ENCODE results near the gene E2F2. TPM values are rescaled to one million over a fixed set of nuclear protein-coding genes. Genes with fewer than 3 reads are reported as not detected.

E2F2 gene
- total and polyA plus RNA-seq, 2 of the 4 experiments (the other 2 are of a cell fraction): 0.36 to 0.51 TPM

DNA sequence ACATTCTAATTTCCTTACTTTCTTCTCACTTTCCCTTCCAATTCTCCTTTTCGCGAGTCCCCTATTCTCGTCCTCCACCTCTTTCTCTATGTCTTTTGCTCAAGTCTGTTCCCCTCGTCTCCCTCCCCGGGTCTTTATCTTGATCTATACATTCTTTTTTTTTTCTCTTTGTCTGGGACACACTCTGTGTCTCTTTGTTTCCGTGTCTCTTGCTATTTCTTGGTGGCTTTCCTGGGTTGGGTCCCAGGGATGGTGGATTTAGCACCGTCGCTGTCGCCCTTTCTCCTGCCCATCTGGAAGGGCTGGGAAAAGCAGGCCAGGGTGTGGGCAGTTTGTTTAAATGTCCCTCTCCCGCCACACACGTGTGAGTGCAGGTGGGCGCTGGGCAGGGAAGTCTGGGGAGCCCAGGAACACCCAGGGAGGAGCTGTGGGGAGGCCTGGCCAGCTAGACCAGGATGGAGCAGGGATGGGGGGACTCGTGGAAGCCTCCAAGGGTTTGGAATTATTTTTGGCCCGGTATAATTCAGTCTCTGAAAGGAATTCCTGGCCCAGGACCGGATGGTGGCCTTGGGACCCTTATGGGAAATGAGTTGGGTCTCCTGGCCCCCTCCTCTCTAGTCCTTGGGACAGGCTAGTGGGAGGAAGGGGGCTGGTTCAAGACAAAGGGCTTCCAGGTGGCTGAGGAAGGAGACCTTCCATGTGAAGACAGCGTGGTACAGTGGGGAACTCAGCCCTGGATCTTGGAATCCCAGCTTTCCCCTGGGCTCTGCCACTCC lies 37.8 kb upstream of the E2F2 start:
- H3K4ac ChIP-seq (ENCODE audit: low read depth, low read length): peak overlapping the region; percentile 93
- 25 to 94% methylated on average over 2 of the region's 16 CpGs for WGBS, 2 experiments (ENCODE audit: extremely low coverage in 2 of 2, insufficient read length in 1 of 2)
- no peaks in the 10 kb centered on the region for H3K27me3 ChIP-seq (ENCODE audit: control insufficient read depth, insufficient read depth, low read length)
- BruUV-seq (replicated peaks): no TSS peak
- peak overlapping the region; percentile 82 for H2BK120ac ChIP-seq (ENCODE audit: low read depth, low read length)
- H3K9ac ChIP-seq (ENCODE audit: low read depth, low read length): peak overlapping the region; percentile 86
- peak overlapping the region; percentile 90 for H4K91ac ChIP-seq (ENCODE audit: insufficient read depth, low read depth, low read length)
- H3K56ac ChIP-seq (ENCODE audit: extremely low read depth, insufficient read depth, low read length): peak overlapping the region; percentile 56
- H3K4me3 ChIP-seq (ENCODE audit: insufficient read depth, low read depth, low read length): peak overlapping the region; percentile 47
- peak overlapping the region; percentile 77 for H3K18ac ChIP-seq (ENCODE audit: low read depth, low read length)
- peak overlapping the region; percentile 91 for H2AK5ac ChIP-seq (ENCODE audit: low read depth, low read length)
- peaks cover 20% of the 10 kb centered on the region for H3K4me1 ChIP-seq (ENCODE audit: control insufficient read depth, insufficient read depth, low read length)
- peak overlapping the region; percentile 89 for H2AFZ ChIP-seq (replicated peaks; ENCODE audit: low read length, poor library complexity)
- peak overlapping the region; percentile 23 for H2BK5ac ChIP-seq (ENCODE audit: low read depth, low read length, poor library complexity, severe bottlenecking)
- ChIA-PET CTCF (interaction anchor here (2.0 kb wide), 1 partner anchor 66 kb away, joined by 5 read pairs; no protein-coding TSS in a partner anchor), POLR2A (ENCODE audit: unreplicated experiment) (interaction anchor here (0.5 kb wide), 1 partner anchor 67 kb away, joined by 9 read pairs; no protein-coding TSS in a partner anchor)
- H3K14ac ChIP-seq (replicated peaks; ENCODE audit: low read depth, low read length): peak overlapping the region; percentile 84
- H3K79me1 ChIP-seq (ENCODE audit: low read depth in 1 of 2, low read length in 2 of 2): peaks cover 9 to 20% of the 10 kb centered on the region in 2 experiments; a peak in 3 of 4 replicates
- peak overlapping the region; percentile 93 for H3K4me2 ChIP-seq (ENCODE audit: low read depth, low read length)
- DNase-seq: no peak
- ATAC-seq (ENCODE audit: low read depth): no peak
- peak overlapping the region; percentile 68 for H4K5ac ChIP-seq (ENCODE audit: low read depth, low read length)
- H3K9me3 ChIP-seq (ENCODE audit: control insufficient read depth, insufficient read depth, low read length): no peaks in the 10 kb centered on the region
- H2BK15ac ChIP-seq (ENCODE audit: low read depth, low read length): peak overlapping the region; percentile 93; the same call in 2 of the 3 replicates
- H3K9me1 ChIP-seq (ENCODE audit: insufficient read depth, low read length): peaks cover 7% of the 10 kb centered on the region
- H3K23ac ChIP-seq (ENCODE audit: low read depth, low read length): peak overlapping the region; percentile 26
- H3K36me3 ChIP-seq (ENCODE audit: control insufficient read depth, insufficient read depth, low read length): no peaks in the 10 kb centered on the region
- TF ChIP-seq RAD21 (IDR thresholded peaks at IDR 0.05; ENCODE audit: low read length): no peak
- TF ChIP-seq CTCF (conservative IDR thresholded peaks at IDR 0.05; ENCODE audit: low read depth, low read length): no peak
- TF ChIP-seq FOS (IDR thresholded peaks at IDR 0.05; ENCODE audit: low read depth, low read length): no peak
- TF ChIP-seq RFX5 (IDR thresholded peaks at IDR 0.05; ENCODE audit: low read depth, low read length): no peak
- TF ChIP-seq, protein P1, sequence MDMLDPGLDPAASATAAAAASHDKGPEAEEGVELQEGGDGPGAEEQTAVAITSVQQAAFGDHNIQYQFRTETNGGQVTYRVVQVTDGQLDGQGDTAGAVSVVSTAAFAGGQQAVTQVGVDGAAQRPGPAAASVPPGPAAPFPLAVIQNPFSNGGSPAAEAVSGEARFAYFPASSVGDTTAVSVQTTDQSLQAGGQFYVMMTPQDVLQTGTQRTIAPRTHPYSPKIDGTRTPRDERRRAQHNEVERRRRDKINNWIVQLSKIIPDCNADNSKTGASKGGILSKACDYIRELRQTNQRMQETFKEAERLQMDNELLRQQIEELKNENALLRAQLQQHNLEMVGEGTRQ (IDR thresholded peaks at IDR 0.05; ENCODE audit: low read depth, low read length): no peak
- TF ChIP-seq SMC3 (IDR thresholded peaks at IDR 0.05; ENCODE audit: low read depth, low read length): no peak
- TF ChIP-seq CEBPB (IDR thresholded peaks at IDR 0.05; ENCODE audit: low read depth, low read length): no peak
- TF ChIP-seq MAFK (IDR thresholded peaks at IDR 0.05; ENCODE audit: low read depth, low read length): no peak
- no peak for TF ChIP-seq ELK1 (IDR thresholded peaks at IDR 0.05; ENCODE audit: borderline replicate concordance, low read depth, low read length)
- no peak for TF ChIP-seq RCOR1 (IDR thresholded peaks at IDR 0.05; ENCODE audit: insufficient replicate concordance, low read length)
- no peak for TF ChIP-seq MXI1 (IDR thresholded peaks at IDR 0.05; ENCODE audit: borderline replicate concordance, low read depth, low read length)
- no peak for TF ChIP-seq POLR2A (IDR thresholded peaks at IDR 0.05; ENCODE audit: low read depth, low read length)
- no peak for TF ChIP-seq MAZ (IDR thresholded peaks at IDR 0.05; ENCODE audit: borderline replicate concordance, low read depth, low read length)
- no peak for TF ChIP-seq BHLHE40 (IDR thresholded peaks at IDR 0.05; ENCODE audit: low read depth, low read length)
- H2BK20ac ChIP-seq (ENCODE audit: low read depth, low read length): peak overlapping the region; percentile 82
- dilution Hi-C loops (cut with HindIII; ENCODE audit: low sequenced_read_pairs, unreplicated experiment): no loop called here
- in situ Hi-C loops (cut with MboI; ENCODE audit: low sequenced_read_pairs): no loop called here
- H2AK9ac ChIP-seq (replicated peaks; ENCODE audit: low read depth, low read length, poor library complexity): peak overlapping the region; percentile 82
- peak overlapping the region; percentile 89 to 98 for H4K8ac ChIP-seq (ENCODE audit: low read depth in 2 of 2, low read length in 2 of 2)
- peak overlapping the region; percentile 57 for H3K27ac ChIP-seq (ENCODE audit: insufficient read depth, low read length)
- no peaks in the 10 kb centered on the region for H4K20me1 ChIP-seq (ENCODE audit: insufficient read depth, low read length)
- intact Hi-C loops (cut with micrococcal nuclease): no loop called here

Data from IMR-90 (cell line).